ENCODE results near the gene SEC61A1. TPM values are rescaled to one million over a fixed set of nuclear protein-coding genes. Genes with fewer than 3 reads are reported as not detected.
A peak's percentile ranks its signal among the peaks of the same experiment; 100 is the strongest.

Gene SEC61A1
- total RNA-seq, 4 donors from 2014 or later, result 72.2 to 109 (median 91.6) TPM

- no peak overlapping the region for H3K27ac ChIP-seq
- H3K27me3 ChIP-seq, result no peaks in the 10 kb centered on the region
- WGBS, 2 donors (ENCODE audit: low coverage in 1 of 2), result 40 to 60% methylated on average over 1 of the region's 1 CpG
- no peak for TF ChIP-seq EP300 (IDR thresholded peaks at IDR 0.05)
- TF ChIP-seq POLR2AphosphoS5 (IDR thresholded peaks at IDR 0.05), result no peak
- TF ChIP-seq POLR2A (IDR thresholded peaks at IDR 0.05), result no peak
- TF ChIP-seq CTCF (IDR thresholded peaks at IDR 0.05), result no peak
- no peaks in the 10 kb centered on the region for H3K36me3 ChIP-seq
- no peak overlapping the region for H3K4me3 ChIP-seq
- no peaks in the 10 kb centered on the region for H3K4me1 ChIP-seq
- H3K9me3 ChIP-seq, result no peaks in the 10 kb centered on the region
- ATAC-seq, result no peak
Measured at GRCh38 chr3:128041344-128041743, 10.9 kb upstream of the SEC61A1 start.

GRCh38 chr3:128050597-128050996 lies 1.6 kb upstream of the SEC61A1 start:
- no peaks in the 10 kb centered on the region for H3K27me3 ChIP-seq
- TF ChIP-seq EP300 (IDR thresholded peaks at IDR 0.05) (no peak), CTCF (IDR thresholded peaks at IDR 0.05) (no peak), POLR2A (IDR thresholded peaks at IDR 0.05) (no peak), POLR2AphosphoS5 (IDR thresholded peaks at IDR 0.05) (no peak)
- no peak overlapping the region for H3K27ac ChIP-seq
- H3K9me3 ChIP-seq, result no peaks in the 10 kb centered on the region
- peaks cover 12 to 39% (median 26%) of the 10 kb centered on the region in 3 donors for H3K4me1 ChIP-seq
- 59 to 63% methylated on average over 3 of the region's 3 CpGs for WGBS, 2 donors (ENCODE audit: low coverage in 1 of 2)
- no peak for ATAC-seq
- peaks cover 0 to 15% of the 10 kb centered on the region in 2 donors for H3K36me3 ChIP-seq
- no peak overlapping the region for H3K4me3 ChIP-seq

- no peak for ATAC-seq
- no peaks in the 10 kb centered on the region for H3K27me3 ChIP-seq
- H3K27ac ChIP-seq, result peak overlapping the region; percentile 6 to 97 (median 89)
- H3K4me1 ChIP-seq, result peaks cover 12 to 42% (median 26%) of the 10 kb centered on the region in 3 donors
- H3K36me3 ChIP-seq, result peaks cover 0 to 24% of the 10 kb centered on the region in 2 donors
- 18 to 22% methylated on average over 5 to 6 of the region's 10 CpGs for WGBS, 2 donors (ENCODE audit: low coverage in 1 of 2)
- peak overlapping the region; percentile 68 to 75 for H3K4me3 ChIP-seq
- no peaks in the 10 kb centered on the region for H3K9me3 ChIP-seq
- TF ChIP-seq POLR2A (IDR thresholded peaks at IDR 0.05), result no peak
- TF ChIP-seq CTCF (IDR thresholded peaks at IDR 0.05), result no peak
- TF ChIP-seq POLR2AphosphoS5 (IDR thresholded peaks at IDR 0.05), result no peak
- TF ChIP-seq EP300 (IDR thresholded peaks at IDR 0.05), result no peak
Measured at GRCh38 chr3:128051459-128051836, 789 bp upstream of the SEC61A1 start.

- Histone ChIP-seq H3K36me3 (peaks cover 0 to 37% of the 10 kb centered on the region in 2 donors), H3K4me3 (peak overlapping the region; percentile 75 to 84), H3K27ac (peak overlapping the region; percentile 84 to 97 (median 89)), H3K27me3 (no peaks in the 10 kb centered on the region), H3K4me1 (peaks cover 12 to 42% (median 26%) of the 10 kb centered on the region in 3 donors), H3K9me3 (no peaks in the 10 kb centered on the region)
- ATAC-seq, result peak; percentile 27
- no peak for TF ChIP-seq CTCF (IDR thresholded peaks at IDR 0.05)
- no peak for TF ChIP-seq POLR2AphosphoS5 (IDR thresholded peaks at IDR 0.05)
- no peak for TF ChIP-seq POLR2A (IDR thresholded peaks at IDR 0.05)
- no peak for TF ChIP-seq EP300 (IDR thresholded peaks at IDR 0.05)
- 0 to 1% methylated on average over 15 to 21 of the region's 33 CpGs for WGBS, 2 donors (ENCODE audit: low coverage in 1 of 2)
Measured at GRCh38 chr3:128052595-128053351, 536 bp downstream of the SEC61A1 start.

- Histone ChIP-seq H3K36me3 (peaks cover 0 to 45% of the 10 kb centered on the region in 2 donors), H3K4me1 (peaks cover 12 to 42% (median 26%) of the 10 kb centered on the region in 3 donors), H3K9me3 (no peaks in the 10 kb centered on the region), H3K27ac (peak overlapping the region in 2 of 4 donors; percentile 89 to 97), H3K27me3 (no peaks in the 10 kb centered on the region), H3K4me3 (peak overlapping the region in 1 of 2 donors; percentile 75)
- TF ChIP-seq POLR2A (IDR thresholded peaks at IDR 0.05) (no peak), CTCF (IDR thresholded peaks at IDR 0.05) (no peak), EP300 (IDR thresholded peaks at IDR 0.05) (no peak), POLR2AphosphoS5 (IDR thresholded peaks at IDR 0.05) (no peak)
- 59 to 63% methylated on average over 6 of the region's 6 CpGs for WGBS, 2 donors (ENCODE audit: low coverage in 1 of 2)
- no peak for ATAC-seq
Measured at GRCh38 chr3:128053614-128054013, 1.4 kb downstream of the SEC61A1 start.

All from gastroesophageal sphincter (tissue), 4 donors.